K562 (cell line): ENCODE measurements around the gene RNF150. TPM values are rescaled to one million over a fixed set of nuclear protein-coding genes. Genes with fewer than 3 reads are reported as not detected.

ENCODE experiments used
- ATAC-seq: fragments of 200-7000 bp; cut with Tn5 transposase; 3 replicates; pipeline ENCODE4 v1.9.1; 2020; ENCODE audit warnings: moderate library complexity
- BruUV-seq: library from RNA; stranded (reverse); fragments of 400-500 nt; replicated peaks from 2 replicates; lab custom pipeline; 2021; lab: Mats Ljungman, UMichigan
- CTCF ChIA-PET: fragments of 300-600 bp; formaldehyde crosslinking; extraction: SDS; loops from one replicate; lab custom pipeline; 2021; ENCODE audit warnings: low intra/inter-chr PET ratio; lab: Yijun Ruan, JAX
- POLR2A ChIA-PET: fragments of 300-600, 350-650 bp; sonication (Branson Sonifier 250); formaldehyde crosslinking; extraction: SDS; loops from one replicate; lab custom pipeline; 2021; ENCODE audit warnings: antibody characterized with exemption, inconsistent platforms; lab: Yijun Ruan, JAX
- DNase-seq, 4 experiments: peaks; one replicate each; pipeline versions ENCODE4 v3.0.0 to v3.0.0-alpha.2; 2011 to 2018; ENCODE audit warnings: low spot score in 3 of 4, mixed read lengths in 3 of 4; ENCODE audit errors: extremely low read depth in 1 of 4
- FAIRE-seq: peaks from 2 replicates; lab custom pipeline; 2011; peaks lifted over from hg19 to GRCh38; lab: Jason Lieb, UNC
- H2AFZ ChIP-seq: 2 replicates; pipeline ENCODE4 v1.6.0; 2011; ENCODE audit warnings: low read depth, low read length, control low read depth, inconsistent platforms
- H3K27ac ChIP-seq: fragments of 200-600 bp; 3 replicates; pipeline ENCODE4 v1.8.0; 2011; ENCODE audit warnings: low read depth, mild to moderate bottlenecking, control low read depth, inconsistent platforms, low read length, moderate library complexity, mixed read lengths; ENCODE audit errors: extremely low read depth
- H3K27me3 ChIP-seq, 2 experiments: fragments of 300-600 bp in 1 of 2; 2 replicates in 1 of 2; 3 replicates in 1 of 2; pipeline versions ENCODE4 v1.6.0 to v1.8.0; 2011; ENCODE audit warnings: inconsistent platforms in 2 of 2, low read length in 2 of 2, mild to moderate bottlenecking in 1 of 2, mixed read lengths in 1 of 2, moderate library complexity in 1 of 2; ENCODE audit not compliant: control insufficient read depth in 2 of 2, insufficient read depth in 2 of 2
- H3K36me3 ChIP-seq: fragments of 300-600 bp; 3 replicates; pipeline ENCODE4 v1.8.0; 2011; ENCODE audit warnings: mild to moderate bottlenecking, low read length, inconsistent platforms; ENCODE audit not compliant: control insufficient read depth, insufficient read depth
- H3K4me1 ChIP-seq, 2 experiments: fragments of 200-600 bp in 1 of 2; replicated peaks in 1 of 2; 2 replicates in 1 of 2; 3 replicates in 1 of 2; pipeline versions ENCODE4 v1.5.1 to v1.8.0; 2011; ENCODE audit warnings: inconsistent platforms in 2 of 2, low read length in 2 of 2, mild to moderate bottlenecking in 1 of 2, mixed read lengths in 1 of 2, moderate library complexity in 1 of 2; ENCODE audit not compliant: control insufficient read depth in 2 of 2, insufficient read depth in 2 of 2
- H3K4me2 ChIP-seq: 2 replicates; pipeline ENCODE4 v1.6.1; 2011; ENCODE audit warnings: low read length, control low read depth, inconsistent platforms, mixed read lengths; ENCODE audit not compliant: insufficient read depth
- H3K4me3 ChIP-seq: fragments of 200-600 bp; sonication (generic), shearing (Covaris generic); 2 replicates; pipeline ENCODE4 v1.5.1; 2016; ENCODE audit warnings: control low read depth, inconsistent platforms
- H3K79me2 ChIP-seq: fragments of 200-600 bp; 3 replicates; pipeline ENCODE4 v1.8.0; 2011; ENCODE audit warnings: low read length, inconsistent platforms; ENCODE audit not compliant: control insufficient read depth, insufficient read depth
- H3K9ac ChIP-seq, 2 experiments: 2 replicates each; pipeline versions ENCODE4 v1.6.0 to v1.6.1; 2011; ENCODE audit warnings: low read depth in 2 of 2, low read length in 2 of 2, control low read depth in 1 of 2, inconsistent platforms in 1 of 2, mild to moderate bottlenecking in 1 of 2, mixed read lengths in 1 of 2; ENCODE audit not compliant: insufficient read depth in 1 of 2
- H3K9me1 ChIP-seq: one replicate; pipeline ENCODE4 v1.6.0; 2011; ENCODE audit warnings: inconsistent platforms, mild to moderate bottlenecking, low read length, moderate library complexity; ENCODE audit not compliant: control insufficient read depth, insufficient read depth
- H3K9me3 ChIP-seq: replicated peaks from 2 replicates; pipeline ENCODE4 v1.5.1; 2011; ENCODE audit warnings: low read depth, low read length, inconsistent platforms; ENCODE audit not compliant: control insufficient read depth, insufficient read depth
- H4K20me1 ChIP-seq: replicated peaks from 2 replicates; pipeline ENCODE4 v1.6.1; 2011; ENCODE audit warnings: low read length, inconsistent platforms, mixed read lengths; ENCODE audit not compliant: control insufficient read depth, insufficient read depth
- CBFB ChIP-seq: sonication (generic); formaldehyde crosslinking; IDR thresholded peaks from 2 replicates; pipeline ENCODE4 v1.4.0; 2020; ENCODE audit warnings: mild to moderate bottlenecking, missing genetic modification reagents
- GABPB1 ChIP-seq: sonication (generic); formaldehyde crosslinking; IDR thresholded peaks from 2 replicates; pipeline ENCODE4 v1.8.0; 2022; ENCODE audit warnings: mild to moderate bottlenecking, missing genetic modification reagents
- LARP7 ChIP-seq: fragments of 450-650 bp; IDR thresholded peaks from 2 replicates; pipeline ENCODE4 v1.6.1; 2016
- LEF1 ChIP-seq: fragments of 450-650 bp; IDR thresholded peaks from 2 replicates; pipeline ENCODE4 v1.6.1; 2016; ENCODE audit warnings: mild to moderate bottlenecking
- MEIS2 ChIP-seq: fragments of 450-650 bp; IDR thresholded peaks from 2 replicates; pipeline ENCODE4 v1.6.1; 2014; ENCODE audit warnings: mild to moderate bottlenecking; ENCODE audit not compliant: partially characterized antibody
- STAT5A ChIP-seq: IDR thresholded peaks from 2 replicates; pipeline ENCODE4 v1.6.1; 2012; ENCODE audit warnings: low read length, inconsistent platforms, borderline replicate concordance
- XRCC3 ChIP-seq: fragments of 450-650 bp; IDR thresholded peaks from 2 replicates; pipeline ENCODE4 v1.6.1; 2017; ENCODE audit warnings: mild to moderate bottlenecking, moderate library complexity
- ZNF165 ChIP-seq: fragments of 250-450 bp; sonication (Bioruptor Pico); IDR thresholded peaks from 2 replicates; pipeline ENCODE4 v1.4.0; 2020; ENCODE audit warnings: borderline replicate concordance
- ZNF174 ChIP-seq: fragments of 250-450 bp; sonication (Bioruptor Pico); IDR thresholded peaks from 2 replicates; pipeline ENCODE4 v1.4.0; 2020; ENCODE audit warnings: mild to moderate bottlenecking
- ZNF239 ChIP-seq: fragments of 250-450 bp; sonication (Bioruptor Pico); IDR thresholded peaks from 2 replicates; pipeline ENCODE4 v1.4.0; 2020; ENCODE audit warnings: mild to moderate bottlenecking
- WGBS: fragments of 100-300 bp; shearing (Covaris generic); methylation state at CpG from one replicate; pipeline ENCODE4 v1.1.6; 2016; ENCODE audit warnings: low coverage, mixed read lengths; ENCODE audit not compliant: insufficient coverage; ENCODE audit errors: missing lambda C conversion rate; 5-methylcytosine and 5-hydroxymethylcytosine counted together
- in situ Hi-C: fragments of 300-500 bp; cut with MboI; formaldehyde crosslinking; loops from 4 replicates; pipeline ENCODE4 v1.15.0; 2018; ENCODE audit warnings: inconsistent platforms, mixed read lengths
- intact Hi-C: fragments of 100-400 bp; cut with micrococcal nuclease; formaldehyde crosslinking; loops from 2 replicates; pipeline ENCODE4 v1.14.2; 2022
- polyA plus RNA-seq, 8 experiments: library from polyadenylated mRNA; depleted of rRNA in 4 of 8; stranded (reverse) in 5 of 8; unstranded in 3 of 8; fragments of >200 nt; fragmentation: Nextera tagmentation in 2 of 8; fragmentation: Illumina TruSeq in 1 of 8; extraction: Ambion mirVana in 2 of 8; extraction: Trizol in 1 of 8; gene quantifications; 2 replicates each; pipeline versions ENCODE4 v1.2.1 to v1.2.3, GENCODE V29; 2011 to 2014; ENCODE audit warnings: inconsistent platforms in 1 of 8, missing spikeins in 1 of 8
- total RNA-seq, 7 experiments: library from RNA; depleted of rRNA in 6 of 7; stranded (reverse); fragments of >200 nt in 6 of 7; fragmentation: Illumina TruSeq in 2 of 7; extraction: Trizol in 2 of 7; gene quantifications; 2 replicates each; pipeline versions ENCODE4 v1.2.1 to v1.2.3, GENCODE V29; 2011 to 2021; ENCODE audit warnings: low replicate concordance in 1 of 7
- TF ChIP-seq, protein P1 (sequence below): fragments of 450-650 bp; IDR thresholded peaks from 2 replicates; pipeline ENCODE4 v1.6.1; 2017; ENCODE audit warnings: antibody characterized with exemption

The RNF150 gene
- total and polyA plus RNA-seq, 9 of the 15 experiments (the other 6 are each of a cell fraction or from before 2014, with no cell fraction given): 0.09 TPM; not detected in 8

DNA sequence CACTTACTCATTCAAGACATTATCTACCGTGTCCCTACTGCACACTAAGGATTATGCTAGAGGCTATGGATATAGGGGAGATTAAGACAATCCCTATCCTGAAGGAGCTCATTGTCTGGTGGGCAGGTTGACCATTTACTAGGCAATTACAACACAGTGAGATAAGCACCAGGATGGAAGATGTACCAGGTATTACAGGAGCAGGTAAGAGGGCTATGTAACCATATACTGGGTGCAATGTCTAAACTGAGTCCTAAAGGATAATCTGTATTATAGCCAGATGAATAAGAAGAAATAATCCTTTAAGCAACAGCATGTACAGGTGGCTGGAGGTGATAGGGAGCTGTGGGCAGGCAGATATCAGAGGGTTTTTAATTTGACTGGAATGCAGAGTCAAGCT is 263.8 kb downstream of the RNF150 start:
- Histone ChIP-seq H2AFZ (no peak overlapping the region), H3K9me3 (no peaks in the 10 kb centered on the region), H3K79me2 (no peaks in the 10 kb centered on the region)
- ChIA-PET CTCF (no interaction called here), POLR2A (no interaction called here)
- BruUV-seq: no TSS peak
- 0% methylated on average over 1 of the region's 1 CpG for WGBS
- no peak for DNase-seq
- TF ChIP-seq LEF1: no peak
- no peak for TF ChIP-seq CBFB
- TF ChIP-seq ZNF174 (CRISPR knock-in tag): no peak
- TF ChIP-seq ZNF239 (CRISPR knock-in tag): no peak
- TF ChIP-seq, protein P1, sequence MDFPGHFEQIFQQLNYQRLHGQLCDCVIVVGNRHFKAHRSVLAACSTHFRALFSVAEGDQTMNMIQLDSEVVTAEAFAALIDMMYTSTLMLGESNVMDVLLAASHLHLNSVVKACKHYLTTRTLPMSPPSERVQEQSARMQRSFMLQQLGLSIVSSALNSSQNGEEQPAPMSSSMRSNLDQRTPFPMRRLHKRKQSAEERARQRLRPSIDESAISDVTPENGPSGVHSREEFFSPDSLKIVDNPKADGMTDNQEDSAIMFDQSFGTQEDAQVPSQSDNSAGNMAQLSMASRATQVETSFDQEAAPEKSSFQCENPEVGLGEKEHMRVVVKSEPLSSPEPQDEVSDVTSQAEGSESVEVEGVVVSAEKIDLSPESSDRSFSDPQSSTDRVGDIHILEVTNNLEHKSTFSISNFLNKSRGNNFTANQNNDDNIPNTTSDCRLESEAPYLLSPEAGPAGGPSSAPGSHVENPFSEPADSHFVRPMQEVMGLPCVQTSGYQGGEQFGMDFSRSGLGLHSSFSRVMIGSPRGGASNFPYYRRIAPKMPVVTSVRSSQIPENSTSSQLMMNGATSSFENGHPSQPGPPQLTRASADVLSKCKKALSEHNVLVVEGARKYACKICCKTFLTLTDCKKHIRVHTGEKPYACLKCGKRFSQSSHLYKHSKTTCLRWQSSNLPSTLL: no peak
- TF ChIP-seq LARP7: no peak
- no peak for TF ChIP-seq GABPB1 (CRISPR knock-in tag)
- TF ChIP-seq XRCC3: no peak
- no peak for TF ChIP-seq MEIS2
- TF ChIP-seq STAT5A: no peak
- TF ChIP-seq ZNF165 (CRISPR knock-in tag): no peak
- TF ChIP-seq, all 486 proteins: peak for 0
- in situ Hi-C loops: loop anchor here (10.0 to 25.0 kb wide), 2 partner anchors 265 to 507 kb away; partner anchors contain the start of genes RNF150 and SCOC
- Histone ChIP-seq H3K27ac (no peak overlapping the region), H3K27me3 (no peaks in the 10 kb centered on the region; a peak in 2 of 5 replicates), H4K20me1 (no peaks in the 10 kb centered on the region; the same call in 1 of the 2 replicates), H3K4me2 (no peak overlapping the region), H3K4me1 (no peaks in the 10 kb centered on the region), H3K36me3 (no peaks in the 10 kb centered on the region), H3K4me3 (no peak overlapping the region), H3K9me1 (no peaks in the 10 kb centered on the region), H3K9ac (no peak overlapping the region)
- no peak for FAIRE-seq
- intact Hi-C loops: no loop called here
- ATAC-seq: no peak
